H1 (cell line): Measurements from ENCODE around the gene GREB1L. TPM values are rescaled to one million over a fixed set of nuclear protein-coding genes. Genes with fewer than 3 reads are reported as not detected.

Source experiments
- CTCF ChIA-PET: fragments of 300-600 bp; sonication (Branson Sonifier 250); formaldehyde crosslinking; loops from one replicate; lab custom pipeline; 2021; ENCODE audit not compliant: partially characterized antibody; lab: Charles Lee
- POLR2A ChIA-PET: fragments of 300-600 bp; sonication (Branson Sonifier 250); formaldehyde crosslinking; loops from one replicate; lab custom pipeline; 2021; ENCODE audit warnings: inconsistent platforms; ENCODE audit not compliant: partially characterized antibody; lab: Charles Lee
- DNase-seq, 2 experiments: peaks; one replicate each; pipeline versions ENCODE4 v3.0.0 to v3.0.0-alpha.2; 2010 to 2022; ENCODE audit warnings: low spot score in 2 of 2, low read depth in 1 of 2, mixed read lengths in 1 of 2
- FAIRE-seq: peaks from 2 replicates; lab custom pipeline; 2011; peaks lifted over from hg19 to GRCh38; lab: Jason Lieb, UNC
- H2AFZ ChIP-seq: 2 replicates; pipeline ENCODE4 v1.8.1; 2012; ENCODE audit warnings: low read length, inconsistent platforms
- H2AK5ac ChIP-seq: 2 replicates; pipeline ENCODE4 v1.6.1; 2013; ENCODE audit warnings: low read depth, low read length
- H2BK120ac ChIP-seq: replicated peaks from 2 replicates; pipeline ENCODE3; 2013; ENCODE audit warnings: low read depth, low read length, inconsistent platforms
- H2BK12ac ChIP-seq: 2 replicates; pipeline ENCODE4 v1.6.1; 2013; ENCODE audit warnings: low read depth, low read length
- H2BK15ac ChIP-seq: 2 replicates; pipeline ENCODE4 v1.6.1; 2013; ENCODE audit warnings: low read length
- H2BK20ac ChIP-seq: 2 replicates; pipeline ENCODE4 v1.6.1; 2013; ENCODE audit warnings: low read length
- H2BK5ac ChIP-seq: 2 replicates; pipeline ENCODE4 v1.6.1; 2013; ENCODE audit warnings: low read depth, low read length
- H3K14ac ChIP-seq: 2 replicates; pipeline ENCODE4 v1.6.1; 2013; ENCODE audit warnings: inconsistent platforms; ENCODE audit not compliant: insufficient read length
- H3K18ac ChIP-seq: 2 replicates; pipeline ENCODE4 v1.6.1; 2013; ENCODE audit warnings: low read length; ENCODE audit errors: extremely low read depth
- H3K23ac ChIP-seq: 2 replicates; pipeline ENCODE4 v1.6.1; 2013; ENCODE audit warnings: inconsistent platforms; ENCODE audit not compliant: insufficient read length
- H3K23me2 ChIP-seq: 2 replicates; pipeline ENCODE4 v1.6.1; 2013; ENCODE audit warnings: low read depth, low read length
- H3K27ac ChIP-seq: 2 replicates; pipeline ENCODE4 v1.6.1; 2011; ENCODE audit warnings: low read depth, low read length, inconsistent platforms
- H3K27me3 ChIP-seq, 4 experiments: replicated peaks in 1 of 4; 1 replicate in 1 of 4; 2 replicates in 3 of 4; pipeline versions ENCODE4 v1.6.1 to v1.8.1; 2011 to 2013; ENCODE audit warnings: low read length in 3 of 4, mild to moderate bottlenecking in 3 of 4, inconsistent platforms in 2 of 4, mixed read lengths in 2 of 4, moderate library complexity in 1 of 4; ENCODE audit not compliant: control insufficient read depth in 3 of 4, insufficient read depth in 3 of 4; ENCODE audit errors: extremely low read depth in 1 of 4
- H3K36me3 ChIP-seq, 4 experiments: 2 replicates each; pipeline versions ENCODE4 v1.6.1 to v1.8.1; 2011 to 2013; ENCODE audit warnings: mild to moderate bottlenecking in 4 of 4, low read length in 3 of 4, moderate library complexity in 2 of 4, control low read depth in 1 of 4, inconsistent platforms in 1 of 4; ENCODE audit not compliant: insufficient read depth in 4 of 4, control insufficient read depth in 2 of 4
- H3K4ac ChIP-seq: replicated peaks from 2 replicates; pipeline ENCODE3; 2013; ENCODE audit warnings: low read length, low read depth, mixed read lengths, inconsistent platforms; ENCODE audit not compliant: insufficient read length
- H3K4me1 ChIP-seq, 4 experiments: replicated peaks in 1 of 4; 1 replicate in 1 of 4; 2 replicates in 3 of 4; pipeline versions ENCODE4 v1.6.1 to v1.8.1; 2011 to 2013; ENCODE audit warnings: low read length in 3 of 4, inconsistent platforms in 2 of 4, mixed read lengths in 1 of 4; ENCODE audit not compliant: insufficient read depth in 4 of 4, control insufficient read depth in 3 of 4
- H3K4me2 ChIP-seq, 2 experiments: 2 replicates each; pipeline versions ENCODE4 v1.6.1 to v1.8.1; 2011 to 2013; ENCODE audit warnings: low read depth in 2 of 2, low read length in 2 of 2, control low read depth in 1 of 2, inconsistent platforms in 1 of 2, mild to moderate bottlenecking in 1 of 2; ENCODE audit not compliant: insufficient read depth in 1 of 2
- H3K4me3 ChIP-seq, 4 experiments: fragments of 200-600, 300-600 bp in 1 of 4; sonication (generic), shearing (Covaris generic), sonication (Bioruptor Twin) in 1 of 4; 2 replicates each; pipeline versions ENCODE4 v1.5.1 to v1.8.1; 2011 to 2016; ENCODE audit warnings: low read length in 4 of 4, low read depth in 3 of 4, control low read depth in 2 of 4, inconsistent platforms in 2 of 4, mild to moderate bottlenecking in 2 of 4, mixed read lengths in 1 of 4, moderate library complexity in 1 of 4; ENCODE audit not compliant: insufficient read depth in 2 of 4; ENCODE audit errors: extremely low read depth in 1 of 4
- H3K56ac ChIP-seq: replicated peaks from 2 replicates; pipeline ENCODE3; 2013; ENCODE audit warnings: low read depth, mild to moderate bottlenecking, mixed read lengths, low read length, inconsistent platforms; ENCODE audit not compliant: insufficient read length
- H3K79me1 ChIP-seq: 2 replicates; pipeline ENCODE4 v1.6.1; 2013; ENCODE audit warnings: low read depth, low read length, control low read depth
- H3K79me2 ChIP-seq, 2 experiments: 2 replicates each; pipeline versions ENCODE4 v1.6.1 to v1.8.1; 2012 to 2013; ENCODE audit warnings: low read length in 2 of 2, mild to moderate bottlenecking in 2 of 2, inconsistent platforms in 1 of 2; ENCODE audit not compliant: insufficient read depth in 2 of 2, control insufficient read depth in 1 of 2
- H3K9ac ChIP-seq, 4 experiments: replicated peaks in 1 of 4; 1 replicate in 1 of 4; 2 replicates in 3 of 4; pipeline versions ENCODE4 v1.6.1 to v1.8.1; 2011 to 2013; ENCODE audit warnings: low read depth in 3 of 4, low read length in 3 of 4, control low read depth in 2 of 4, mild to moderate bottlenecking in 2 of 4, moderate library complexity in 2 of 4, inconsistent platforms in 1 of 4; ENCODE audit errors: extremely low read depth in 1 of 4
- H3K9me3 ChIP-seq, 2 experiments: 2 replicates each; pipeline versions ENCODE4 v1.6.1 to v1.8.1; 2012 to 2013; ENCODE audit warnings: mild to moderate bottlenecking in 2 of 2, moderate library complexity in 2 of 2, control low read depth in 1 of 2, inconsistent platforms in 1 of 2, low read depth in 1 of 2, low read length in 1 of 2, mixed read lengths in 1 of 2; ENCODE audit not compliant: insufficient read depth in 2 of 2
- H4K20me1 ChIP-seq, 2 experiments: replicated peaks in 1 of 2; 2 replicates each; pipeline versions ENCODE3 to v1.8.1; 2011 to 2013; ENCODE audit warnings: inconsistent platforms in 2 of 2, low read length in 2 of 2, mild to moderate bottlenecking in 1 of 2; ENCODE audit not compliant: insufficient read depth in 2 of 2, control insufficient read depth in 1 of 2
- H4K5ac ChIP-seq: 2 replicates; pipeline ENCODE4 v1.6.1; 2013; ENCODE audit warnings: low read length, low read depth, mixed read lengths, inconsistent platforms; ENCODE audit not compliant: insufficient read length
- H4K8ac ChIP-seq: 2 replicates; pipeline ENCODE4 v1.8.0; 2013; ENCODE audit warnings: mild to moderate bottlenecking, moderate library complexity, low read length, inconsistent platforms; ENCODE audit not compliant: insufficient read depth; ENCODE audit errors: extremely low read depth
- H4K91ac ChIP-seq: replicated peaks from 2 replicates; pipeline ENCODE3; 2013; ENCODE audit warnings: low read length, mixed read lengths, inconsistent platforms; ENCODE audit not compliant: insufficient read length
- BRCA1 ChIP-seq: IDR thresholded peaks from 2 replicates; pipeline ENCODE4 v1.6.1; 2012; ENCODE audit warnings: low read depth, low read length, improper control_type of control experiment
- FOSL1 ChIP-seq: IDR thresholded peaks from 2 replicates; pipeline ENCODE4 v1.6.1; 2011; ENCODE audit warnings: mild to moderate bottlenecking, low read depth, low read length, moderate library complexity; ENCODE audit not compliant: insufficient read depth
- SAP30 ChIP-seq: fragments of 300-600 bp; sonication (generic); IDR thresholded peaks from 2 replicates; pipeline ENCODE4 v1.7.1; 2012; ENCODE audit warnings: low read length, moderate library complexity, mild to moderate bottlenecking, inconsistent platforms; ENCODE audit not compliant: insufficient read depth, insufficient replicate concordance
- TEAD4 ChIP-seq: IDR thresholded peaks from 2 replicates; pipeline ENCODE4 v1.6.1; 2012; ENCODE audit warnings: low read depth, low read length, inconsistent platforms, mixed read lengths
- USF2 ChIP-seq: IDR thresholded peaks from 2 replicates; pipeline ENCODE4 v1.6.1; 2011; ENCODE audit warnings: low read length, improper control_type of control experiment
- polyA plus RNA-seq, 7 experiments: library from polyadenylated mRNA; depleted of rRNA in 3 of 7; stranded (reverse) in 5 of 7; unstranded in 2 of 7; fragments of >200 nt in 5 of 7; fragments of 200-250 nt in 2 of 7; gene quantifications; 1 replicate in 5 of 7; 2 replicates in 1 of 7; 4 replicates in 1 of 7; pipeline versions ENCODE4 v1.2.1 to v1.2.3, GENCODE V29; 2011 to 2013; ENCODE audit warnings: missing spikeins in 2 of 7, mixed read lengths in 2 of 7
- total RNA-seq: library from RNA; stranded (reverse); fragmentation: NEBNext Ultra II Directional; extraction: Animal tissue kit (Norgen Biotek cat#: 25700); gene quantifications from 2 replicates; pipeline ENCODE4 v1.2.1, GENCODE V29; 2021

GREB1L gene
- total and polyA plus RNA-seq, 2 of the 8 experiments (the other 6 are each of a cell fraction or from before 2014, with no cell fraction given) = 0.34 to 1.6 TPM

- H2BK15ac ChIP-seq = no peak overlapping the region
- H3K4me3 ChIP-seq = no peak overlapping the region
- H3K79me2 ChIP-seq = no peaks in the 10 kb centered on the region; a peak in 1 of 4 replicates
- H2AK5ac ChIP-seq = no peak overlapping the region
- no peaks in the 10 kb centered on the region for H3K23me2 ChIP-seq
- no peaks in the 10 kb centered on the region for H3K27me3 ChIP-seq
- no peak overlapping the region for H2BK20ac ChIP-seq
- H3K56ac ChIP-seq = no peak overlapping the region
- no peak overlapping the region for H3K18ac ChIP-seq
- ChIA-PET CTCF (no interaction called here), POLR2A (interaction anchor here (0.7 kb wide), 1 partner anchor 22 kb away, joined by 3 read pairs; no protein-coding TSS in a partner anchor)
- FAIRE-seq (no peak), DNase-seq (no peak)
- no peak overlapping the region for H3K9ac ChIP-seq
- no peaks in the 10 kb centered on the region for H3K9me3 ChIP-seq
- no peak overlapping the region for H3K4me2 ChIP-seq
- no peak overlapping the region for H2BK12ac ChIP-seq
- no peak overlapping the region for H4K91ac ChIP-seq
- no peak overlapping the region for H3K27ac ChIP-seq
- no peak overlapping the region for H2BK120ac ChIP-seq
- H4K20me1 ChIP-seq = peaks cover 1 to 2% of the 10 kb centered on the region in 2 experiments
- H3K4me1 ChIP-seq = no peaks in the 10 kb centered on the region
- no peak overlapping the region for H2AFZ ChIP-seq
- H2BK5ac ChIP-seq = no peak overlapping the region
- H4K8ac ChIP-seq = no peak overlapping the region
- no peak overlapping the region for H3K14ac ChIP-seq
- H3K23ac ChIP-seq = no peak overlapping the region
- peaks cover 5 to 49% (median 31%) of the 10 kb centered on the region in 4 experiments; a peak in 6 of 8 replicates for H3K36me3 ChIP-seq
- no peaks in the 10 kb centered on the region for H3K79me1 ChIP-seq
- no peak overlapping the region for H3K4ac ChIP-seq
- no peak overlapping the region for H4K5ac ChIP-seq
- TF ChIP-seq TEAD4 = no peak
- no peak for TF ChIP-seq USF2
- TF ChIP-seq FOSL1 = no peak
- TF ChIP-seq SAP30 = no peak
- no peak for TF ChIP-seq BRCA1
Measured at GRCh38 chr18:21571772-21572171, 329.7 kb downstream of the GREB1L start.
